C4-2B (cell line): ENCODE results near the gene TENM4.

ENCODE experiments used
- ZFX ChIP-seq: fragments of 450-650 bp; IDR thresholded peaks from 2 replicates; pipeline ENCODE4 v1.6.1; 2017
- TF ChIP-seq, protein P1 (sequence below): fragments of 450-650 bp; conservative IDR thresholded peaks from 2 replicates; pipeline ENCODE4 v1.5.1; 2017; ENCODE audit warnings: mild to moderate bottlenecking

DNA sequence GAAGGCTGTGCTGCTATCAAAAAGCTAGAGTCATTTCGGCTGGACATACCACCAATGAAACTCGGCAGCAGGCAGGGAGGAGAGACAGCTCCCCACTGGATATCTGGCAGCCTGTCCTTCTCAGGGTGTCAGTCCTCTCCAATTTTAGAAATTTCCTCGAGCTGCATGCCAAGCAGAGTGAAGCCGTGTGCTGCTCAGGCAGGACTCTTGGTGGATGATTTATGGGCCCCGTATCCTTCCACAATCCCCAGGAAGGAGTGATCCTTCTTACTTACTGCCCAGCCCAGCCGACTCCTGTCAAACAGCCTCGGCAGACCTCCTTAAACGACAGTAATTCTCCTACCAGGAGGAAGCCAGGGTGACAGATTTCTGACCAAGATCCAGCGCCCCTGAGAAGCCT lies 410.4 kb downstream of the TENM4 start:
- TF ChIP-seq, protein P1, sequence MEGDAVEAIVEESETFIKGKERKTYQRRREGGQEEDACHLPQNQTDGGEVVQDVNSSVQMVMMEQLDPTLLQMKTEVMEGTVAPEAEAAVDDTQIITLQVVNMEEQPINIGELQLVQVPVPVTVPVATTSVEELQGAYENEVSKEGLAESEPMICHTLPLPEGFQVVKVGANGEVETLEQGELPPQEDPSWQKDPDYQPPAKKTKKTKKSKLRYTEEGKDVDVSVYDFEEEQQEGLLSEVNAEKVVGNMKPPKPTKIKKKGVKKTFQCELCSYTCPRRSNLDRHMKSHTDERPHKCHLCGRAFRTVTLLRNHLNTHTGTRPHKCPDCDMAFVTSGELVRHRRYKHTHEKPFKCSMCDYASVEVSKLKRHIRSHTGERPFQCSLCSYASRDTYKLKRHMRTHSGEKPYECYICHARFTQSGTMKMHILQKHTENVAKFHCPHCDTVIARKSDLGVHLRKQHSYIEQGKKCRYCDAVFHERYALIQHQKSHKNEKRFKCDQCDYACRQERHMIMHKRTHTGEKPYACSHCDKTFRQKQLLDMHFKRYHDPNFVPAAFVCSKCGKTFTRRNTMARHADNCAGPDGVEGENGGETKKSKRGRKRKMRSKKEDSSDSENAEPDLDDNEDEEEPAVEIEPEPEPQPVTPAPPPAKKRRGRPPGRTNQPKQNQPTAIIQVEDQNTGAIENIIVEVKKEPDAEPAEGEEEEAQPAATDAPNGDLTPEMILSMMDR, result no peak
- no peak for TF ChIP-seq ZFX
